Measurements from ENCODE around the gene CPNE2.

DNA sequence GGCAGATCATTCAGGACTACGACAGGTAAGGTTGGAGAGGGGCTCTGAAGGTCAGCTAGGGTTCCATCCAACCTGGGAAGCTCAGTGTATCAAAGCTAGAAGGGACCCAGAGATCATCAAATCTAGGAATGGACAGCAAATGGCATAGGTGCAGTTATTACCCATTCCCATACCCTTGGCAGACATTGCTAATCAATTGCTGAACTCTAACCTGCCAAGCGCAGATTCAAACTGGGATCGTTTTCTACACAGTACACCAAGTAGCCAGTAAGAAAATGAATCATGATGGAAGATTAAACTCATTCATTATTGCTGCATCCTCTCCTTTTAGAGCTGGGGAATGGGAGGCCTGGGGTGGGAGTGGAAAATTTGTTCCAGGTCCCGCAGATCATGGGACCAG, 33.6 kb downstream of the CPNE2 start:
- TF ChIP-seq CTCF (IDR thresholded peaks at IDR 0.05), result no peak
- TF ChIP-seq POLR2A (IDR thresholded peaks at IDR 0.05), result no peak

All from ovary (tissue), 3 donors.